GM23338 (cell line): ENCODE data around the gene RNF6. TPM values are rescaled to one million over a fixed set of nuclear protein-coding genes. Genes with fewer than 3 reads are reported as not detected.

Source experiments
- ATAC-seq: fragments of 200-7000 bp; cut with Tn5 transposase; 3 replicates; pipeline ENCODE4 v1.9.1; 2020
- DNase-seq: peaks from one replicate; pipeline ENCODE4 v3.0.0-alpha.2; 2015; ENCODE audit warnings: low spot score
- H2AFZ ChIP-seq: fragments of 200-600 bp; sonication (generic); 2 replicates; pipeline ENCODE4 v1.8.0; 2016; ENCODE audit warnings: antibody characterized with exemption, mild to moderate bottlenecking, moderate library complexity
- H3F3A ChIP-seq: fragments of 200-600 bp; sonication (generic); replicated peaks from 2 replicates; pipeline ENCODE4 v1.8.0; 2017; ENCODE audit warnings: antibody characterized with exemption, mixed run types, low read depth
- H3K27ac ChIP-seq: fragments of 200-600 bp; sonication (generic); 2 replicates; pipeline ENCODE4 v1.6.1; 2016; ENCODE audit warnings: low read depth
- H3K27me3 ChIP-seq: fragments of 200-600 bp; sonication (generic); 2 replicates; pipeline ENCODE4 v1.8.0; 2016; ENCODE audit warnings: mild to moderate bottlenecking, mixed run types, moderate library complexity; ENCODE audit not compliant: insufficient read depth
- H3K36me3 ChIP-seq: fragments of 200-600 bp; sonication (generic); 2 replicates; pipeline ENCODE4 v1.8.0; 2016; ENCODE audit warnings: mild to moderate bottlenecking; ENCODE audit not compliant: insufficient read depth
- H3K4me1 ChIP-seq: fragments of 200-600 bp; sonication (generic); 2 replicates; pipeline ENCODE4 v1.8.0; 2016; ENCODE audit warnings: mild to moderate bottlenecking, moderate library complexity; ENCODE audit not compliant: insufficient read depth
- H3K4me2 ChIP-seq: fragments of 200-600 bp; sonication (generic); 2 replicates; pipeline ENCODE4 v1.7.1; 2017; ENCODE audit warnings: mixed run types
- H3K4me3 ChIP-seq: fragments of 200-600 bp; sonication (generic); 2 replicates; pipeline ENCODE4 v1.6.1; 2016; ENCODE audit warnings: mixed run types
- H3K79me2 ChIP-seq: fragments of 200-600 bp; sonication (generic); replicated peaks from 2 replicates; pipeline ENCODE4 v1.8.0; 2017; ENCODE audit warnings: mild to moderate bottlenecking; ENCODE audit not compliant: insufficient read depth
- H3K9me2 ChIP-seq: fragments of 200-600 bp; sonication (generic); 2 replicates; pipeline ENCODE4 v1.8.0; 2017; ENCODE audit not compliant: insufficient read depth
- H4K20me1 ChIP-seq: fragments of 200-600 bp; sonication (generic); replicated peaks from 2 replicates; pipeline ENCODE4 v1.8.0; 2017; ENCODE audit warnings: mild to moderate bottlenecking; ENCODE audit not compliant: insufficient read depth
- H3K27ac Mint-ChIP-seq: 2 replicates; pipeline ENCODE4 v1.8.0; 2020; ENCODE audit warnings: inconsistent platforms, mild to moderate bottlenecking, moderate library complexity, mixed read lengths
- H3K27me3 Mint-ChIP-seq: 3 replicates; pipeline ENCODE4 v1.8.0; 2022; ENCODE audit warnings: low read depth, mild to moderate bottlenecking, moderate library complexity, mixed read lengths, inconsistent platforms; ENCODE audit not compliant: insufficient read depth, poor library complexity
- H3K36me3 Mint-ChIP-seq: 3 replicates; pipeline ENCODE4 v1.8.0; 2021; ENCODE audit warnings: low read depth, mild to moderate bottlenecking, inconsistent platforms, moderate library complexity, mixed read lengths
- H3K4me1 Mint-ChIP-seq: 3 replicates; pipeline ENCODE4 v1.8.0; 2020; ENCODE audit warnings: mild to moderate bottlenecking, inconsistent platforms, mixed read lengths
- H3K4me3 Mint-ChIP-seq: 3 replicates; pipeline ENCODE4 v1.8.0; 2021; ENCODE audit warnings: moderate library complexity, mild to moderate bottlenecking, inconsistent platforms, mixed read lengths
- H3K9me3 Mint-ChIP-seq: 3 replicates; pipeline ENCODE4 v1.8.0; 2020; ENCODE audit warnings: moderate library complexity, mild to moderate bottlenecking, inconsistent platforms, mixed read lengths
- CREB1 ChIP-seq: fragments of 250-450 bp; sonication (Bioruptor Pico); IDR thresholded peaks from 2 replicates; pipeline ENCODE4 v1.5.0; 2020; ENCODE audit warnings: low read depth, mild to moderate bottlenecking, moderate library complexity
- CTCF ChIP-seq, 2 experiments: fragments of 200-600 bp in 1 of 2; sonication (generic) in 1 of 2; conservative IDR thresholded peaks; 2 replicates each; pipeline versions ENCODE4 v1.5.1 to v1.6.1; 2016 to 2017; ENCODE audit warnings: antibody characterized with exemption in 2 of 2, low read depth in 2 of 2, mild to moderate bottlenecking in 2 of 2, moderate library complexity in 1 of 2
- ETS1 ChIP-seq: IDR thresholded peaks from 2 replicates; pipeline ENCODE4 v1.6.1; 2016; ENCODE audit warnings: antibody characterized with exemption
- EZH2 ChIP-seq: fragments of 200-600 bp; sonication (generic); IDR thresholded peaks from one replicate; pipeline ENCODE4 v1.8.0; 2017; ENCODE audit warnings: antibody characterized with exemption, mild to moderate bottlenecking, low read depth; ENCODE audit not compliant: unreplicated experiment
- EZH2phosphoT487 ChIP-seq: fragments of 200-600 bp; sonication (generic); IDR thresholded peaks from one replicate; pipeline ENCODE4 v1.8.1; 2018; ENCODE audit warnings: antibody characterized with exemption; ENCODE audit not compliant: unreplicated experiment
- JUNB ChIP-seq: IDR thresholded peaks from one replicate; pipeline ENCODE4 v1.6.1; 2016; ENCODE audit warnings: antibody characterized with exemption; ENCODE audit not compliant: unreplicated experiment
- POLR2AphosphoS5 ChIP-seq: IDR thresholded peaks from 2 replicates; pipeline ENCODE4 v1.6.1; 2016; ENCODE audit warnings: antibody characterized with exemption, low read depth
- REST ChIP-seq: IDR thresholded peaks from one replicate; pipeline ENCODE4 v1.6.1; 2018; ENCODE audit warnings: antibody characterized with exemption; ENCODE audit not compliant: unreplicated experiment
- STAT1 ChIP-seq: IDR thresholded peaks from one replicate; pipeline ENCODE4 v1.6.1; 2016; ENCODE audit warnings: antibody characterized with exemption; ENCODE audit not compliant: unreplicated experiment
- ZNF114 ChIP-seq: fragments of 250-450 bp; sonication (Bioruptor Pico); IDR thresholded peaks from 2 replicates; pipeline ENCODE4 v1.5.0; 2020; ENCODE audit warnings: mild to moderate bottlenecking, moderate library complexity
- ZNF331 ChIP-seq: fragments of 250-450 bp; sonication (Bioruptor Pico); IDR thresholded peaks from 2 replicates; pipeline ENCODE4 v1.5.0; 2020; ENCODE audit warnings: low read depth, mild to moderate bottlenecking, moderate library complexity
- ZNF462 ChIP-seq: fragments of 250-450 bp; sonication (Bioruptor Pico); IDR thresholded peaks from 2 replicates; pipeline ENCODE4 v1.5.0; 2020; ENCODE audit warnings: mild to moderate bottlenecking, moderate library complexity
- polyA plus RNA-seq: library from polyadenylated mRNA; unstranded; fragments of >200 nt; fragmentation: Nextera tagmentation; extraction: Ambion mirVana; gene quantifications from 2 replicates; pipeline ENCODE4 v1.2.1, GENCODE V29; 2016
- total RNA-seq: library from RNA; depleted of rRNA; stranded (reverse); fragments of >200 nt; shearing (Covaris generic); gene quantifications from 2 replicates; pipeline ENCODE4 v1.2.3, GENCODE V29; 2014

RNF6 gene
- total and polyA plus RNA-seq, 2 experiments from 2014 or later, result 11.8 to 18.8 TPM

GRCh38 chr13:26236296-26236695 lies 14.2 kb upstream of the RNF6 start (continued):
- no peak for TF ChIP-seq ETS1

GRCh38 chr13:26230703-26231102 lies 8.6 kb upstream of the RNF6 start:
- ATAC-seq (no peak), DNase-seq (no peak)
- H3K9me2 ChIP-seq, result no peaks in the 10 kb centered on the region
- no peak overlapping the region for H3K27ac ChIP-seq
- H3K4me2 ChIP-seq, result no peak overlapping the region
- H3K4me3 ChIP-seq, result no peak overlapping the region
- H3K4me1 ChIP-seq, result no peaks in the 10 kb centered on the region
- Mint-ChIP-seq H3K4me3 (no peak overlapping the region), H3K27ac (no peak overlapping the region), H3K4me1 (no peaks in the 10 kb centered on the region; the same call in 2 of the 3 replicates), H3K9me3 (no peaks in the 10 kb centered on the region), H3K27me3 (no peaks in the 10 kb centered on the region), H3K36me3 (no peaks in the 10 kb centered on the region)
- H3K27me3 ChIP-seq, result no peaks in the 10 kb centered on the region
- H3K36me3 ChIP-seq, result no peaks in the 10 kb centered on the region
- no peaks in the 10 kb centered on the region for H3F3A ChIP-seq
- no peaks in the 10 kb centered on the region for H4K20me1 ChIP-seq
- H2AFZ ChIP-seq, result no peak overlapping the region
- H3K79me2 ChIP-seq, result no peaks in the 10 kb centered on the region
- TF ChIP-seq JUNB (no peak), STAT1 (no peak), POLR2AphosphoS5 (no peak), REST (no peak), CTCF (conservative IDR thresholded peaks at IDR 0.05; ENCODE audit: low read depth in 2 of 2) (no peak), ZNF114 (CRISPR knock-in tag) (no peak), ETS1 (no peak), EZH2phosphoT487 (no peak), EZH2 (no peak), ZNF462 (CRISPR knock-in tag) (no peak), ZNF331 (CRISPR knock-in tag) (no peak), CREB1 (CRISPR knock-in tag) (no peak)
